Thyroid gland (tissue), 4 donors: Measurements from ENCODE around the gene ABTB2.

Experiments
- CTCF ChIP-seq, 6 experiments: fragments of 200-600 bp in 3 of 6; fragments of 450-650 bp in 3 of 6; sonication (generic) in 3 of 6; IDR thresholded peaks; one replicate each; pipeline ENCODE4 v1.5.1; 2016 to 2019; ENCODE audit warnings: antibody characterized with exemption in 6 of 6, mild to moderate bottlenecking in 2 of 6, inconsistent platforms in 1 of 6, moderate library complexity in 1 of 6
- POLR2A ChIP-seq, 2 donors: fragments of 450-650 bp; IDR thresholded peaks; one replicate each; pipeline ENCODE4 v1.6.1; 2017; ENCODE audit warnings: antibody characterized with exemption in 2 of 2, mild to moderate bottlenecking in 2 of 2, moderate library complexity in 1 of 2

GRCh38 chr11:34299284-34299972 lies 58.4 kb downstream of the ABTB2 start:
- TF ChIP-seq POLR2A (IDR thresholded peaks at IDR 0.05) (no peak), CTCF (IDR thresholded peaks at IDR 0.05) (no peak)
